ENCODE measurements around the gene GREB1.

GREB1 gene

DNA sequence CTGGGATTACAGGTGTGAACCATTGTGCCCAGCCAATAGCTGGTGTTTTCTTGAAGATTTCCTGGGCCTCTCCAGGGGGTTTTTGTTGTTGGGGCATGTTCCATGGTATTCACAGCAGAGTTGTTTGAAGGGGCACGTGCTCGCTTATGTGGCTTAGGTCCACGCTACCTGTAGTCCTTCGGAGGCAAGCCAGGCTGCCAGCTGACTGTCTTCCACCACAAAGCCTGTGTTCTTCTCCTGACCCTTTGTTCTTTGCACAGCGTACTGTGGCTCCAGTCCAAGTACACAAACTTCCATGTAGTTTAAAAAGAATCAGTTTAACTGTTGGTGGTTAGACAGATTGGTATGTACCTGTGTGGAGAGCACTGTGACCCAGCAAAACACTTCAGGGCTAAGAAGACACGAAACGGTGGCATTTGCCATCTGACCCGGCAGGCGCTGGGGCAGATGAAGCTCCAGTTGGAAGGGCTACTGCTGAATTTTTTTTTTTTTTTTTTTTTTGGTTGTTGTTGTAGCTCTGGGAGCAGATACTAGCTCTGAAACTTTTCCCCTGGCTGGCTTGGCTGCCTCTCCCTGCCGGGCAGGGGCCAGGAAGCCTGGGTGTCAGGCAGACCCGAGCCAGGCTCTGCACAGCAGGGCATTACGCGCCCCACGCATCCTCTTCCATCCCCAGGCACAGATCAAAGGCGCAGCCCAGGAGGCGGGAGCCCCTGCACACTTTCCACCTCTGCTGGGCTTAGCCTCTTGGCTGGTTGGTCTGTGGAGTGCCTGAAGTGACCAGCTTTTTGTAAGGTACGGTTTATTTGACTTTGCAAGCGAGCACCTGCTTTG is 5.7 kb downstream of the GREB1 start:
- no peak for DNase-seq

DNA sequence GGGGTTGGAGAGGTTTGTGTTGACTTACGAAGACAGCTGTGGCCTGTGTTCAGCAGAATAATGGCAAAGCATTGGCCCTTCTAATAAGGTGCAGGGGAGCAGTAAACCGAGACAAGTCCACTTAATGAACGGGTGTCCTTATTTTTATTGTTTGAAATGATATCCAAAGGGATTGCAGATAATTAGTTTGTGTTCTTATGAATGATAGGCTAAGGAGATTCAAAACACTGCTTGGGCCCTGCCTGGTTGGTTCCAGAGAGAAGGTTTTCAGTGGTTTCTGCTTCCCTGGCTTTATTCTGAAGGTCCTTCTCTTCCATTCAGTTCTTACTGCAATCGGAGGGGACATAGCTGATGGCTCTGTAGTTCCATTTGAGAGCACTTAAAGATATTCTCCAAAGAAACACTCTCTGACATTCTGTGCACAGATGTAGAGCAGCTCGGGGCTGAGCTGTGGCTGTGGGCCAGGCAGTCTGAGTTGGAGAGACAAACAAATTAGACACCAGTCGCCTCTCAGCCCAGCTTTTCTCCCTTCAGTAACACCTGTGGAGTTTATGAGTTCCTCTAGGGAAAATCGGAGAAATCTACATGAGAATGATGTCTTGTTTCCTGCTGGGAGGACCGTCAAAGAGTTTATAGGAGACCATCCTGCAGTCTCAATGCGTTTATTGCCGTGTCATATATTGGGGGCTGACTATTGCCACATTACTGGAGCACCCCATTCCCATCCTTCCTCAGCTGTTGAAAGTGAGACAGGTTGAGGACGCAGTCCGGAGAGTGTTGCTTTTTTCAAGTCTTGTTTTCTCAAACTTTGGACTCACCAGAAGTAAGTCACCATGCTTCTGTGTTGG is 6.5 kb downstream of the GREB1 start:
- no peak for DNase-seq

DNA sequence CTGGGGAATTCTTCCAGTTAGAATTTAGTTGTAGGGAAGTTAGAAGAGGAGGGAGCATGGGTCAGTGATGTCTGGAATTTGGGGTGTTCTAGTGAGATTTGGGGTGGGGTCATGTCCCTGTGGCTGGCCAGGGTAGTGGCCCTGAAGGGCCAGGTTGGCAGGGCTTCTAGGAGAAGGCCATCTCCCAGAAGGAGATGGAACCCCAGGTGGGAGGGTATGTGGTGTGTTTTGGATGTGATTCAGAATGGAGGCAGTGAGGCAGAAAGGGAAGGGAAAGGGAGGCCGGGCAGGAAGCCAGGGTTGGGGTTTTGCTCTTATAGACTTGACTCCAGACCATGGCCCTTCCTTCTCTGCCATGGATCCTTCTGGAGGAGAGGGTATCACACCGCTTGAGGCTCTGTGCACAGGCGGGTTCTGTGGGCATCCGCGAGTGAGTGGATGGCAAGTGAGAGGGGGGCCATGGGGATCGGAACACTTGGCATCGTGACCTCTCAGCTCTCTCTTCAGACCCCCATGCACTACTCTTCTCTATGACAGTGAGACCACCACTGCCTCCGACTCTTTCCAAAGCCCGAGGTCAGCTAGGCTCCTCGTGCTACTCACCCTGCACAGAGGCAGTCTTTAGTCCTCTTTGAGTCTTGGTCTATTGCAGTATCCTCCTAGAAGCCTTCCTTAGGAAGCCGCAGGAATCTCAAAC is 7.3 kb downstream of the GREB1 start:
- DNase-seq = no peak

DNA sequence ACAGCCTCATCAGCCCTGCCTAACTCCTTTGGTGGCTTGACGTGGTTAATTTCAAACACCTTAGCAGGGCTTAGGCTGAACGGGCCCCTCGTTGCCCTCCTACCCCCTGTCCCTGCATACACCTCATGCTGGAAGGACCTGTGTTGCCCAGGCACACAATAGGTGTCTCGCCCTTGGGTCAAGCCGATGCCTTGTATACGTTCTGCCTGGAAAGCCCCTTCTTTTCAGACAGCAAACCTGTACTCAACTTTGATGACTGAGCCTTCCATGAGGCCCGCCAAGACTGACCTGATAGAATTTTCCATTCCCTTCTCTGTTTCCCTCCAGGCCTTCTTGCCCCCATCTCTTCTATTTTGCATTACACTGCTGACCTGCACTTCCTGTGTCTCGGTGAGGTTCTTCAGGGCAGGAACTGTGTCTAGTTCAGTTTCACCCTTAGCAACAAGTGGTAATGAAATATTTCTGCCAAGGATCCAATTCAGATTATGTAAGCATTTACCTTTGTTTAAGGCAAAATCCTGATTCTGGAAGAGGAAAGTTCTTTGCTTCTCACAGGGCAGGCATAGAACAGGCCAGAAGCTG is 7.9 kb downstream of the GREB1 start:
- DNase-seq = no peak

DNA sequence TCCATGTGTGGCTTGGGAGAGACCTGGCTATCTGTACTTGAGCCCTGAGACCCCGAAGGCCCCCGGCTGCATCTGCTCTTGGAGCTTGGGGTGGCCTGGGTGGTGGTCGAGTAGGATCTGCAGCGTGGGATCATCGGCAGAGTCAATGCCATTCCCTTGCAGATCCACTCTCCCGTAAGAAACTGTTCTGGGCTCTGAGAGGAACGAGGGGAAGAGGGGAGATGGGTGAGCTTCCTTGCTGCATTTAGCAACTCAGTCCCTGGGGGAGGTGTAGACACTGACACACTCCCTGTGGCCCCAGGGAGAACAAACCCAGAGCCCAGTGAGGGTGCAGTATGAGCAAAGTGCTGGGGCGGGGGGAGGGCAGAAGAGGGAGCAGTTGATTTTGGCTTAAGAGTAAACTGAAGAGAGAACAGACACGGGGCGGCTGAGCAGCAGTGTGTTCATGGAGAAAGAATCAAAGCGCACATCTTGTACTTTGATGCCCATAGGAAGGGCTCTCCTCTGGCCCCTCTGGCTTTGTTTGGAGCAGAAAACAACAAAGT is 8.5 kb downstream of the GREB1 start:
- DNase-seq = no peak

DNA sequence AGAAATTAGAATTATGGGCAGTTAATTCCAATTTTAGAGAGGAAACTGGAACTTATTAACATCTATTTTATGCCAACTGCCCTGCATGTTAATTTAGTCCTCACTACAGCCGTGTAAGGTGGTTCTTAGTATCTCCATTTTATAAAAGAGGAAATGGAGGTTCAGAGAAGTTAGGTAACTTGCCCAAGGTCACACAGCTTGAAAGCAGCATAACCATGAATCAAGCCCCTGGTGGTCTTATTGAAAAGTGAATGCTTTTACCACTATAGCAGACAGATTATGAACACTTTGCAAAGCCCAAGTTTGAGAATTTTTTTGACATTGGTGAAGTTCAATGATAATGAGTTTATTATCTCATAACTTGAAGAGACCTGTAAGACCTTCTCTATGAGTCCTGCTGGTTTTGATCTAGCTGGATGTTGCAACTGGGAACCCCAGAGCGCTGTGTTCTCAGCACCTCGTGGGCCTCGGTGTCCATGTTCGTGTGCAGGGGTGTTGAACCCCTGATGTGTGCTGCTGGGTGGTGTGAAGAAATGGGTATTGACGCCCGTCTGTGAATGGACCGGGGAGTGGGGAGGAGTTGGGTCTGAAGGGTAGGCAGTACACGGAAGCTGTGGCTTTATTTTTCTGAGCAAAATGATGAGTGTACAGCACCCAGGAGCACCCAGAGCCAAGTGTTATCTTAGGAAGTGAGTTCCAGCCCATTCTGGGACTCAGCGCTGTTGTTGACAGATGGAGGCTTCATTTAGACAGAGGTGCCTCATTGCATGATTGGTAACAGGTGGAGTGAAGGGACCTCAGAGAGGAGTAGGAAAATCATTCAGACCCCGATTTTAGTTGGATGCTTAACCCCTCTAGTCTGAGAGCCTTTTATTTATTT is 9.7 kb downstream of the GREB1 start:
- no peak for DNase-seq

DNA sequence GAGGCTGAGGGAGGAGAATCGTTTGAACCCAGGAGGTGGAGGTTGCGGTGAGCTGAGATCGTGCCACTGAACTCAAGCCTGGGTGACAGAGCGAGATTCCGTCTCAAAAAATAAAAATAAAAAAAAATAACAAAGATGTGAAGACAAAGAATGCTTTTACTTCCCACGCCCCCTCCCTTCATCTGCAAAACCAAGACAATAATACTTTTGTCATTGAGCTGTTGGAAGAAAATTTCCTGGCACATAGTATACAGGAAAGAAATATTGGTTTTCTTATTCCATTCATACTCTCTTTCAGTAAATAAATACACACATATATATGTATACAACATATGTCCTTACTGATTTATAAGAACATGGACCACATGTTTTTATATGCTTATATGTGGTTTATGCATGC is 12.2 kb downstream of the GREB1 start:
- DNase-seq = no peak

DNA sequence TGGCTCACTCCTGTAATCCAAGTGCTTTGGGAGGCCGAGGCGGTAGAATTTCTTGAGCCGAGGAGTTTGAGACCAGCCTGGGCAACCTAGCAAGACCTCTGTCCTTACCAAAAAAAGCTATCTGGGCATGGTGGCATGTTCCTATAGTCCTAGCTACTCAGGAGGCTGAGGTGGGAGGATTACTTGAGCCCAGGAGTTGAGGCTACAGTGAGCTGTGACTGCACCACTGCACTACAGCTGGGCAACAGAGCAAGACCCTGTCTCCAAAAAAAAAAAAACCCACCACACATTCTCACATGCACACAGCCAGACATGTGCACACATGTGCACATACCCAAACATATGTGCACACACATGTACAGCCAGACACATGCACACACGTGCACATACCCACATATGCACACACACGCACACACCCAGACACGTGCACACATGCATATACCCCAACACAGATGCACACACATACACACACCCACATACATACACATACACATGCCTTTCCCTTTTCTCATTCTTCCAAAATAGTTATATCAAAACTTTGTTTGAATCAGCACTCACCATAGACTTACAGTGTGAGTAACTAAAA is 14.2 kb downstream of the GREB1 start:
- no peak for DNase-seq

DNA sequence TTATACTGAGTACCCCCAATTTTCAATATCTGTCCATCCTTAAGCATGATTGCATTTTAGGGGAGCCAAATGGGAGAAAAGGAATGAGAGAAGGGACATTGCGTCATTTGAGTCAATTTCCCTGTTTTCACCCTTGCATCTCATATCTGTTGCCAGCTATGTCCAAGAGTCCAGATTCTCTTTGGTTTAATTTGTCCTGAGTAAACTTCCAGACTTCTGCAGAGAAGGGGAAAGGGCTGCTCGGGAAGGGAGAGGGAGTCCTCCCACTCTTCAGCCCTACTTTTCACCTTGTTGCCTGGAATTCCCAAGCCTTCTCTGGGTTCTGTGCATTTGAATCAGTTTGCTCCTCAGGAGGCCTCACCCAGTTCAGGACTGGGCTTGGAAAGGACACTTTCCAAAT is 16.5 kb downstream of the GREB1 start:
- DNase-seq = no peak

DNA sequence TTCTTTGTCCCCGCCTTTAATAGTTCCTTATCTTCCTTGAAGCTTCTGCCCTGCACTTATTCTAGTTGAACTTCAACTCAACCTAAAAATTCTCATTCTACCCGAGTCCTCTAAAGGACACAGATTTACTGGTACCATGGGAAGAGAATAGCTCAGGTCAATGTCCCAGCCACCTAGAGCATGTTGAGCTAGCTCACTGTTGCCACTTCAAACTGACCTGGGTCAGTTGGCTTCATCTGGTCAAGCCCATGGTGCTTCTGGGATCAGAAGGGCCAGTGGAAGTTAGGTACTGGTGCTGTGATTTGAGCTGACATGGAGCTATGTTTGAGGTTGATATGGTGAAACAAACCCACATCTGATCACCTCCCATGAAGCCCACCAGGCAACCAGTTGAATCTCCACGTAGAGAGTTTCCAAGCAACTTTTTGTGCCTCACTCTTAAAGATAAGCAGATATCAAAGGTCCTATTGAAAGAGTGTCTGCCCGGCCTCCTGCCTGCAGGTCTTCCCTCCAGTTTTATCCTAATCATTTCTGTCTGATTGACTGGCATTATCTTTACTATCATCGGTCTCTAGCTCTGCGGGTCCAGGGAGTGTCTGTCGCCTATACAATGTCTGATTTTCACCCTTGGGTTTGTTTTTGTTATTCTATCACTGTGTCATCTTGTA is 17.2 kb downstream of the GREB1 start:
- DNase-seq = no peak

DNA sequence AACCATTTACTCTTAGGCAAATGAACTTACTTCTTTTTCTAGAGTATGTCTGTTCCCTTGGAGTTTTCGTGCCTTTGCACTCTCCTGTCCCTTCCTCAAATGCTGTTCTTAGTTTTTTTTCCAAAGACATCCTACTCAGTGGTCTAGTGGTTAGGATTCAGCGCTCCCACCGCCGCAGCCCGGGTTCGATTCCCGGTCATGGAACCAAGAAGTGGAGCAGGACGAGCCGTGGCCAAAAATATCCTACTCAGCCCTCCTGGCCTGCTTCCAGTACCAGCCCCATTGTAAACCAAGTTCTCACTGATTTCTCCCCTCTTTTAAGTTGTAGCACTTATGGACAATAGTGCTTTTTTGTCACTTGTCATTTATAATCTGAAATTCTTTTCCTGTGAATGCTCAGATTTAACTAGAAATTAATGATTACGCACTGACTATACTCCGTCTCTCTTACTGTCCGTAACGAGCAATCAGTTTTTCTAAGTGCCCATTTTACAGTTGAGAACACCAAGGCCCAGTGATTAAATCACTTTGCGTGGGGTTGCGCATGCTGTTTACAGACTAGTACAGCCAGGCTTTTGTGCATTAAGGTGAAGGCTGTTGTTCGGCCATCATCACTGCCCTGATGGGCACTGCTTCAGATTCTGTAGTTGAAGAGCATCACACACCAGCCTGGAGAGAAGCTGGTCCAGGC is 17.9 kb downstream of the GREB1 start:
- no peak for DNase-seq

DNA sequence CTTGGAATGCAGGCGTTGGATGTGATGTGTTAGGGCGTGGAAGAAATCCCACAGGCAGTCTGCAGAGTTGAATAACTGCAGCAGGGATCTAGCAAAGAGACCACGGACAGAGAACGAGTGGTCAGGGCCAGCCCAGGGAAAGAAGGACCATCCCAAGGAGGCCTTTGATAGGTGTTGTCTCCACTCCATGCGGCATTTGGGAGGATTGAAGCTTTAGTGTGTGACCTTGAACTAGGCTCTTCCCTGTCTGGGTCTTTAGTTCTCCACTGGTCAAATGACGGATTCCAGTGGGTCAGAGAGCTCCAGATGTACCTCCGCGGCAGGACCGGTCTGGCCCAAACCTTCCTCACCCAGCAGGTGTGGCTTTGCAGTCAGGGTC is 18.4 kb downstream of the GREB1 start:
- DNase-seq = no peak

DNA sequence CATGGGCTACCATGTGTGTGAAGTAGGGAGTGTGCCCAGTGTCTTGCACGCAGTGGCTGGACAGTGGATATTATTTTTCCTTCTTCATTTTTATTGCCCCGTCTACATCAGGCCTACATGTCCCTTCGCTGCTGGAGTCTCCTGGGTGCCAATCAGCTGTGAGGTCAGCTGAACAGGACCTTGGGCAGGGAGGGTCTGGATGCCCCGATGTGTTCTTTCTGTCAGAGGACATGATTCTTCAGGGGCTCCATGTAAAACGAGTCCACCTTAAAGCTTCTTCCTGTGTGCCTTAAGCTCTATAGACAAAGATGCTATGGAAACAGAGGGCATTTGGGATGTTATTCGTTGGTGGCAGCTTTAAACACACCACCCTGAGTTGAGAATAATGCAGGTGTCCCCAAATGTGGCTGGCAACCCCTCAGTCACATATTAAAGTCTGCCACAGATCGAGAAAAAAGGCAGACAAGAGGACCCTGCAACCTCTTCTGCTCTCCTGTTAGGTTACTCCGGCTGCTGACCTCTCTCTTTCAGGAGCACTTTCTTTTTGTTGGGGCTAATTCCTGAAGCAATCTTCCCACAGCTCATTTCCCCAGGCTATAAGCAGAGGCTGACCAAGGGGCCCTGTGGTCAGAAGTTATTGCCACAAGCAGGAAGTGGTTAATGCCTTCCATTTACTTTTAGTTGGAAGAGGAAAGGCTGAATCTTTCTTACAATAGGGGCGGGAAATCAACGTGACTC is 20.0 kb downstream of the GREB1 start:
- peak; percentile 78 for DNase-seq

DNA sequence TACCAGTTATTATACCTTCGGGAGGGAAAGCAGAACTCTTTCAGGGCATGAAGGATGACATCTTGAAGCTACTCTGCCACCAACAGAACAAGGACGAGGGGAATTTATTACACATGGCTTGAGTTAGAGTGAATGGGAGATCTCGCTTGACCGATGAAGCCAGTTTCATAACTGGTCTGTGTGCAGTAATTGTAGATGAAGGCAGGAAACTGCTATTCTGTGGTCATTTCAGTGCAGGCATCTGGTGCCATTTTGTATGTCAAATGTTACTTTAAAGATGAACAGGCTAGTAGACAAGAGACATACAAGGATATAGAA is 20.5 kb downstream of the GREB1 start:
- no peak for DNase-seq

DNA sequence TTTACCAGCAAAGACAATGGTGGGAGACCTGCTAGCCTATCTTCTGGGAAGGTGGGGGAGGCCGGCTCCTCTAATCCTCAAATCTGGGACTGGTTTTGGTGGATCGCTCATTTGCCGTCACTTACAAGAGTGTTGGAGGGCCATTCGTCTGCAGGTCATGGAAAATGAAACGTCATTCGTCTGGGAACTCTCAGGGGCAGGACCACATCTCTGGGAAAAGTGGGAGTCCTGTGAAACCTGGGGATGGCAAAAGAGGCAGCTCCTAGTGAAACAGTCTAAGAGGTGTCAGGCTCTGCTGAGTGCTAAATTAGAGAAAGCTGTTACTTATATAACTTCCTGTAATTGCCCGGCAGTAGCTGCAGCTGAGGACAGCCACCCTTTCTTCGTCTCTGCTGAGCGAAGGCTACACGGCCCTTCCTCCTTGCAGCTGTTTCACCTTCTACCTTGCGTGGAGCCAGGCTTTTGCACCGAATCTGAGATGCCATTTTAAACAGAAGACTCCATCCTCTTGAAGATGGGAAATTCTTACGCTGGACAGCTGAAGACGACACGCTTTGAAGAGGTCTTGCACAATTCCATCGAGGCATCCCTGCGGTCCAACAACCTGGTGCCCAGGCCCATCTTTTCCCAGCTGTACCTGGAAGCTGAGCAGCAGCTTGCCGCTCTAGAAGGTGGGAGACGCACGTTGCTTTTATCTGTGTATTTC is 22.4 kb downstream of the GREB1 start:
- no peak for DNase-seq

DNA sequence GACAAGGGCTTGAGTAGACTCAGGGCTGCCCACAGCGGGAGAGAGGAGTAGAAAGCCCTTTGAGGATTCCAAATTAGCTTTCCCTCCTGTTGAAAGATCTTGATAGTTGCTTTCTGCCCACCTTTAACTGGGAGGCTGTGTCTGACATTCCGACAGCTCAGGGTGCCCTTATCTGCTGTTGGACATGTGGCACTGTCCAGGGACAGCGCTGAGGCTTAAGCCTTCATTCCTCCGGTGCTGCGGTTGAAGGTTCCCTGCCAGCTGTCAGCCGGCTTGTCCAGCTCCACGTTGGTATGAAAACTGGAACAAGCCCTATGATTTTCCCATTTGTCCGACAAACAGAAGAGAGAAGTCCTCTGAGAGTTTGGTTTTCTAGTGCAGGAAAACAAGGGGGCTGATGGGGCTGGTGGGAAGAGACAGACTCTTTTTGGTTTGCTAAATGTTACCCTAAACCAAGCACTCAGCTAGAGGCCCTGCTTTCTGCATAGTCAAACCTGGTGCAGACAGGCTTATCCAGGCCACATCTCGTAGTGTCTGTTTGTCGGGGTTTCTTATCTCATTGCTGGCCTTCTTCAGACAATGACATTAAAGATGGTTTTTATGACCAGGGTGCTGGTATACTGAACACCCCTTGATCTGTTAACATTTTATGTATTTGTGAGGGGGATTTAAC is 24.5 kb downstream of the GREB1 start:
- no peak for DNase-seq

DNA sequence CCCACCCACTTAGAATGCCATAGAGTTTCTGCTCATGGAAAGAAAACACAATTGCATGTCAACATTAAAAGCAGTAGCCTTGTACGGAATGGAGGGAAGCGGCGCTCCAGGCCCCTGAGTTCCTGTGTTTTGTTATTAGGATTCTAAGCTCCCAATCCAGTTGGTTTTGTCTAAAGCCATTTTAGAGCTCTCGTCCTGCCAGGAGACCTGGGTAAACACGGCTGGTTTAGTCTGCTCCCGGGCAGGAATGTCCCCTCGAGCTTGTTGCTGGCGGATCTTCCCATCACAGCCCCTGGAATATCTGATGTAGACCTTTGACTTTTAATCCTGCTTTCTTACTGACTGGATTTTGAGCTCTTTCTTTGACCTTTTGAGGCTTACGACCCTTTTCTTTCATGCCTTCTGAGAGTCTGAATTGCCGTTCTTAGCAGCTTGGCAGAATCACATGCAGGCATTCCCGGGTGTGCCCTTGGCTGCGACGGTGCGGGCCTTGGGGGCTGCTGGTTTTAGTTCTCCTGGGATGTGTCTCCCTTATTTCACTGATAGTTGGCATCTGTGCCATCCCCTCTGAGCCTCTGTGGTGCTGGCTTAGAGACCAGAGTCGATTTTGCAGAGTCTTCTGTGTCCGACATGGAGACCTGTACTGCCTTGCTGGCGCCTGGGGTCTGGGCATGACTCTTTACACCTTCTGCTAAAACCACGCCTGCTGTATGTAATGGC is 25.4 kb downstream of the GREB1 start:
- no peak for DNase-seq

DNA sequence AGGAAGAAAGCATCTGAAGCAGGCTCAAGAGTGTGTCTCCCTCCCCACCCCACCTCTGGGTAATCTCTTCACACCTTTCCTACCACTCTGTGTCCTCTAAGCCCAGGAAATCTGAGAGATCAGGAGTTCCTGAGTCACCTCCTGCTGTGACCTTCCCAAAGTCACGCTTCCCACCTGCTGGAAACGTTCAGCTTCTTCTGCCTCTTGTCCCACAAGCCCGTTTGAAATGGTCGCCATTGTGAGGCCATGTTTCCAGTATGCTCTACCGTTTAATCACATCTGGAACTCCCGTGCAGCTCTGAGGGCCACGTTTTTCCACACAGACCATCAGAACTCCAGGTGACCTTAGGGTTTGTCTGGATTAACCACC is 25.9 kb downstream of the GREB1 start:
- no peak for DNase-seq

All from EL (cell line).